Measurements from ENCODE around the gene NUDC. TPM values are rescaled to one million over a fixed set of nuclear protein-coding genes. Genes with fewer than 3 reads are reported as not detected.

The NUDC gene
- total RNA-seq, 4 donors from 2014 or later, result 64.8 to 94.5 (median 68.1) TPM

- TF ChIP-seq POLR2AphosphoS5 (IDR thresholded peaks at IDR 0.05), result no peak
- no peak for TF ChIP-seq EP300 (IDR thresholded peaks at IDR 0.05)
- no peak for TF ChIP-seq CTCF (IDR thresholded peaks at IDR 0.05)
- no peak for TF ChIP-seq POLR2A (IDR thresholded peaks at IDR 0.05)
- no peak for ATAC-seq
- H3K4me1 ChIP-seq, result no peaks in the 10 kb centered on the region
- H3K27ac ChIP-seq, result no peak overlapping the region
- 48 to 55% methylated on average over 2 of the region's 2 CpGs for WGBS, 2 donors (ENCODE audit: low coverage in 1 of 2)
- no peaks in the 10 kb centered on the region for H3K36me3 ChIP-seq
- H3K27me3 ChIP-seq, result no peaks in the 10 kb centered on the region
- no peaks in the 10 kb centered on the region for H3K9me3 ChIP-seq
- H3K4me3 ChIP-seq, result no peak overlapping the region
These were observed 9.4 kb upstream of the NUDC start for GRCh38 chr1:26912147-26912490.

GRCh38 chr1:26913389-26913753 is 8.2 kb upstream of the NUDC start:
- Histone ChIP-seq H3K4me3 (no peak overlapping the region), H3K27me3 (no peaks in the 10 kb centered on the region), H3K4me1 (no peaks in the 10 kb centered on the region), H3K36me3 (no peaks in the 10 kb centered on the region), H3K27ac (no peak overlapping the region), H3K9me3 (no peaks in the 10 kb centered on the region)
- no peak for TF ChIP-seq EP300 (IDR thresholded peaks at IDR 0.05)
- no peak for TF ChIP-seq CTCF (IDR thresholded peaks at IDR 0.05)
- TF ChIP-seq POLR2A (IDR thresholded peaks at IDR 0.05), result no peak
- no peak for TF ChIP-seq POLR2AphosphoS5 (IDR thresholded peaks at IDR 0.05)
- no peak for ATAC-seq
- WGBS, 2 donors (ENCODE audit: low coverage in 1 of 2), result 60 to 100% methylated on average over 1 of the region's 5 CpGs

GRCh38 chr1:26913754-26914619 is 7.6 kb upstream of the NUDC start, which contains the start of gene NR0B2:
TSS of gene NR0B2 (minus strand) at chr1:26913975. CDS start at chr1:26913940, 35 bp downstream.
- H3K9me3 ChIP-seq, result no peaks in the 10 kb centered on the region
- ATAC-seq, result no peak
- no peak for TF ChIP-seq POLR2A (IDR thresholded peaks at IDR 0.05)
- no peak for TF ChIP-seq CTCF (IDR thresholded peaks at IDR 0.05)
- no peak for TF ChIP-seq POLR2AphosphoS5 (IDR thresholded peaks at IDR 0.05)
- no peak for TF ChIP-seq EP300 (IDR thresholded peaks at IDR 0.05)
- H3K4me1 ChIP-seq, result no peaks in the 10 kb centered on the region
- no peak within 1 kb of the TSS for H3K27ac ChIP-seq
- H3K4me3 ChIP-seq, result no peak within 1 kb of the TSS
- H3K27me3 ChIP-seq, result no peaks in the 10 kb centered on the region
- WGBS, 2 donors (ENCODE audit: low coverage in 1 of 2), result no CpG with 5 or more reads among the region's 16 CpGs
- no peaks in the 10 kb centered on the region for H3K36me3 ChIP-seq

- Histone ChIP-seq H3K4me1 (no peaks in the 10 kb centered on the region), H3K4me3 (no peak overlapping the region), H3K27me3 (no peaks in the 10 kb centered on the region), H3K27ac (no peak overlapping the region), H3K9me3 (no peaks in the 10 kb centered on the region), H3K36me3 (no peaks in the 10 kb centered on the region)
- TF ChIP-seq POLR2AphosphoS5 (IDR thresholded peaks at IDR 0.05) (no peak), EP300 (IDR thresholded peaks at IDR 0.05) (no peak)
- ATAC-seq, result no peak
- 60 to 61% methylated on average over 1 to 2 of the region's 5 CpGs for WGBS, 2 donors (ENCODE audit: low coverage in 1 of 2)
These were observed 6.2 kb upstream of the NUDC start for GRCh38 chr1:26915204-26915842.

- peak overlapping the region; percentile 20 to 96 (median 92) for H3K27ac ChIP-seq
- ATAC-seq, result peak; percentile 33
- peaks cover 0 to 31% (median 12%) of the 10 kb centered on the region in 3 donors for H3K4me1 ChIP-seq
- 22 to 25% methylated on average over 2 to 4 of the region's 7 CpGs for WGBS, 2 donors (ENCODE audit: low coverage in 1 of 2)
- peaks cover 0 to 28% of the 10 kb centered on the region in 2 donors for H3K36me3 ChIP-seq
- H3K27me3 ChIP-seq, result no peaks in the 10 kb centered on the region
- H3K4me3 ChIP-seq, result peak overlapping the region; percentile 73 to 97
- TF ChIP-seq POLR2AphosphoS5 (IDR thresholded peaks at IDR 0.05) (no peak), POLR2A (IDR thresholded peaks at IDR 0.05) (no peak), EP300 (IDR thresholded peaks at IDR 0.05) (no peak), CTCF (IDR thresholded peaks at IDR 0.05) (no peak)
- no peaks in the 10 kb centered on the region for H3K9me3 ChIP-seq
These were observed 410 bp upstream of the NUDC start for GRCh38 chr1:26921126-26921539.
